ENCODE measurements around the gene PHF21A.
"Not testable (repeated sequence)": the region's sequence is repeated elsewhere in the genome, so short reads cannot be mapped to it uniquely, and the experiment has no call there.

PHF21A gene

DNA sequence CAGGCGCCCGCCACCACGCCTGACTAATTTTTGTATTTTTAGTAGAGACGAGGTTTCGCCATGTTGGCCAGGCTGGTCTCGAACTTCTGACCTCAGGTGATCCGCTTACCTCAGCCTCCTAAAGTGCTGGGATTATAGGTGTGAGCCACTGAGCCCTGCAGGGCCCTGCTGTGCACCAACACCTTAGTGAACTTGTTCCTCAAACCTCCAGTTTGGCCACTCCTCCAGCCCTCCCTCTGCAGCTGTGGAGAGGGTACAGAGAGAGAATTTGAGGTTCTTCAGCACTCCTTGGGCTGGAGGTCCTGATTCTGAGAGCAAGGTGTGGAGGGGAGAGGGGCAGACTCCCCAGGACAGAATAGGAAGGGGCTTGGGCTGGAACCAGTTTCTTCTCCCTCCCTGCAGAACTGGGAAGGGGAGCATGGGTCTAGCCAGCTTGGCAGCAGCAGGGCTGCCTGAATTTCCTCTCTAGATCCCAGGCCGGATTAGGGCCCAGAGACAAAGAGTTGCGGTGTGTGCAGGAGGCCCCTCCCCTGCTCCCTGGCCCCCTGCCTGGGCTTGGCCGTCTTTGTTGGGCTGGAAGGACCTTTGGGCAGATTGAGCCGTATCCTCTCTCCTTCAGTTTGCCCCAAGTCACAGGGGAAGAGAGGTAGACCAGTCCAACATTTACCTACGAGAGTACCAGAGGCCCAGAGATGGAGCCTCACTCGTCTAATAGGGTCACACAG, 201.3 kb downstream of the PHF21A start:
- DNase-seq = no peak

DNA sequence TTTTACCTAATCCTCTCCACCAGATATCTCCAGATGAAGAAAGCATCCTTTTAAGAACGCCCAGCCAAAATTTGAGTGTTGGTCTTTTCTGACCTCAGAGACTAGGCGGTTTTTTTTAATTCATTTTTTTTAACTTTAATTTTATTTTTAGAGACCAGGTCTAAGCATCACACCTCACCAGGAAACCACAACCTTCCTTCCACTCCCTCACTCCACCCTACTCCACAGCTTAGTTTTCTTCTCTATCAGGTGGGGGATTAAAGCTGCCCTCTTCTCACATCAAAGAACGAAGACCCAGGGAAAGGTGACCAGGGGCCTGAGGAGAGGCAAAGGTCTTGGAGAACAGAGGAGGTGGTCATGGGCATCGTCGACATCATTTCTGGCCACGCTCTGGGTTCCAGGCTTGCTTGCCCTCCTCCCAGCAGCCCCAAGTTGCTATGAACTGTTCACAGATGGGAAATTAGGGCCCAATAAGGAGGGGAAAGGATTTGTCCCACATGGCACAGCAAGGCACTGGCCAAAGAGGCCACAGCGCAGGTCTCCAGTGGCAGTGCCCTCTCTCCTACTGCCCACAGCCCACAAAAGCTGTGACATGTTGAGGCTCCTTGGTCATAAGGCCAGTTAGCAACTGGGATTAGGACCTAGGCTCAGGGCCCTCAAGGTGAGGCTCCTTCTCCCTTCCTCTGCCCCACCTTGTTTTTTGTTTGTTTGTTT, 202.1 kb downstream of the PHF21A start:
- no peak for DNase-seq

DNA sequence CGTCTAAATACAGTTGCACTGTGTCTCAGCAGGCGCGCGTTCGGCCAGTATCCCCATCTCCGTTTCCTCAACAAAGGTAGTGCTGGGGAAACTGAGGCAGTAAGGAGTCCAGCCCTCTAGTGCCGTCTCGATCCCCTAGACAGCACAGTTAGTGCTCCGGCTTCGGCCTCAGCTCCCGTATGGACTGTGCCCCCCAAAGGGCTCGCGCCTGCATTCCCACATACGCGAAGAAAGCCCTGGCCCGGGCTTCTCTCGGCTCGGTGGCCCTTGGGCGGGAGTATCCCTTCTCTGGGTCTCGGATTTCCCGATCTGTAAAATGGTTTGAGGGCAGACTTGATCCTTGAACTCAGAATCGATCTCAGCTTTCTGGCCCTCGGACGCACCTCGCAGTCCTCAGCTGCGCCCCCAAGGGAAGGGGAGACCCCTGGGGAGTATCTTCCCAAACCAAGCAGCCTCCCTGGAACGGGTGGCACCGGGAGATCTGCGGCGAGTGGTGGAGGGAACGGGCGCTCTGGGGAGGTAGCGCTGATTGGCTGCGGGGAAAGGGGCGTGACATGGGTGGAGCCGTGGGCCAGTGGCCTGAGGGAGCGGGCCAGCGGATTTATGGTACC, 202.8 kb downstream of the PHF21A start:
- DNase-seq = peak in 4 of 5 experiments; percentile 36 to 64 (median 50)

DNA sequence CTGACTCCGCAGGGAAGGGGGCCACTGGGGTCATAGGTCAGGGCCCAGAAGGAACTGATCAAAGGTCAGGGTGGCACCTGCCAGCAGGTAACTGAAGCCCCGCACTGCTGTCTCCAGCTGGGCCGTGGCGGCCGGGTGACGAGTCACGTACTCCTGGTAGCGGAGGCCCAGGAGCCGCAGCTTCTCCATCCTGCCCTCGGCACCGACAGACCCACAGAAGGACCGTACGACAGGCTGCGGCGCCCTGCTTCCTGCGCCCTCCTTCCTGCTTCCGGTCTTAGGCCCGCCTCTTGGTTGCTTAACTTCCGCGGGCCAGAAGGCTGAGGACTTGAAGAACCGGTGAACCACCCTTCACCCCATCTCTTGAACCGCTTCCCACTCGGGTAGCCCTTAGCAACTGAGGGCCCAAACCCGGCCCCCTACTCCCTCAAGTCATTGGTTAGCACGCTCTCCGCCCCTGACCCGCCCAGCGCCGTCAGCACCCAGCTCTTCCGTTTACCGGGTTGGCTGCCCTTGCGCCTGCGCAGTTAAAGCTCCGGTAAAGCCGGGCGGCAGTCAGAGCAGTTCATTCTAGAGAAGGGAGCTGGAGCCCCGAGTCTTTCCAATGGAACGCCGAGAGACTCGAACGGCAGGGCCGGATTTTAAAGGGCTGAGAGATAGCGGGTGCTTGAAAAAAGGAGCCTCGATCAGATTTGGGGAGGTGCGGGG, 203.5 kb downstream of the PHF21A start, which contains the start of gene PEX16:
TSS of gene PEX16 (minus strand) at position 255 of the 708 bp plus-strand sequence. CDS start at position 189, 66 bp downstream.
- peak; percentile 85 to 99 (median 96) for DNase-seq

DNA sequence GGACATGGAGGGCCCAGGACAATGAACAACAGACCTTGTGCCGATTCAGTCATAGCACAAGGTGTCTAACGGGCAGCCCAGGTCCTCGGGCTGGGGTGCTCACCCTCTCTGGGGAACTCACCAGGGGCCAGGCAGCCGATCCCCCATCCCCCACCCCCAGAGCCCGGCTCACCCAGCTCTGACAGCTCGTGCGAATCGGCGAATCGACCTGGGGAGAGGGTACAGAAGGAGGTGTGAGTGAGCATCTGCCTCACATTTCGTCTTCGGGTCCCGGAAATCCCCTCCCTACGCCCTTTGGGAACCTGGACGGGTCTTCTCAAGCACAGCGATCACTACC, 204.0 kb downstream of the PHF21A start:
- peak in 2 of 5 experiments; percentile 14 to 49 for DNase-seq

DNA sequence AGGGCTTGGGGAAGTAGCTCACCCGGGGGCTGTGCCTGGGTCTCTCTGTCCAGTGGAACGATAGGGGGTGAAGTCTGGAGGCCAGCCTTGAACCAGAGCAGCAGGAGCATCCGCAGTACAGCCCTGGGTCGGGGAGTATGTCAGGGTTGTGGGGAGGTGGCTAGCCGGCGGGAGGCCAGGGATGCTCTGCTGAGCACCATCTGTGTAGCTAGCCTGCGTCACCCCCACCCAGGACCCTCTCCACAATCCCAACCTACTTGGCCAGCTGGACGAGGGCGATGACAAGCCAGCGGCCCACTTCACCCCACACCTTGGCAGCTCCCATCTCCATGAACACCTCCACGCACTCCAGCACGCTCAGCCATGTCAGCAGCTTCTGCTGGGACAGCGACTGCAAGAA, 205.8 kb downstream of the PHF21A start:
- no peak for DNase-seq

DNA sequence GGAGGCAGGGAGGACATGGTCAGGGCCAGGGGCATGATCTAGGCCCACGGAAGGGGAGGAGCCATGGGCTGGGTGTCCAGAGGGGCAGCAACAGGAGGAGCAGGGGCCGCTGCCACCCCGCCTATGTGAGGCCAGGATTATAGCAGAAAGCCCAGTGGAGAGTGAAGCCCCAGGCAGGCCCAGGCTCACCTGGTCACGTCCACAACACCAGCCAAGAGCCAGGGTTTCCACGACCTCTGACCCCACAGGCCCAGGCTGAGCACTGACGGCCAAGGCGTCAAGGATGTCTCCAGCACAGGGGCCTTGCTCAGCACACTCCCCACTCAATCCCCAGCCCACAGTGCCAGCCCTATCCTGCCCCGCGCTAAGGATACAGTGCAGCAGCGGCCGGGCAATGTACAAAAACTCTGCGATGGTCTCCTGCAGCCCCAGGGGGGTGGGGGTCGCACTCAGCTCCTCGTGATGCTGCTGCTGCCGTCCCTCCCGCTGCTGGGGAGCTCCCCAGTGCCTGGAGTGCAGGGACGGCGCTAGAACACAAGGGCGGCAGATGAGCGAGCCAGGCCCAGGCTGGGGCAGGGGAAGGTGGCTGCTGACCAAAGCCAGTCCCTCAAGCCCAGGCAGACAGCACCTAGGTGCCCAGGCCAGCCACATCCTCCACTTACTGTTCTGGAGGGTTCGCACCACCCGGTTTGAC, 207.2 kb downstream of the PHF21A start:
- DNase-seq = no peak

DNA sequence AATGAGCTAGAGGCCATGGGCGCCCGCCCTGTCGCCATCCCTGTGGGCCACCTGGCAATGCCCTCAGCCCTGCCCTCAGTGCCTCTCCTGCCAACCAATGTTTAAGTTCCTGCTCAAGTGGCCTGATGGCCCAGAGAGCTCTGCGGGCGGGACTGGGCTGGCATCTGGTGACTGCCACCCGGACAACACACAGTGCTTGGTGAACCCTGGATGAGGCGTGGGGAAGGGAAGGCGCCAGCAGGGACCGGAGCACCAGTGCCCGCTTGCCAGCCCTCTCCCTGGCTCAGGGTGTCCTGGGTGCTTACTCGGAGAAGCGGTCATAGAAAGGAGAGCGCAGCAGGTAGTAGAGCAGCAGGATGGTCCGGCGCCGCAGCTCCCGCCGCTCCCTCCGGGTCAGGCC, 207.7 kb downstream of the PHF21A start:
- no peak for DNase-seq

DNA sequence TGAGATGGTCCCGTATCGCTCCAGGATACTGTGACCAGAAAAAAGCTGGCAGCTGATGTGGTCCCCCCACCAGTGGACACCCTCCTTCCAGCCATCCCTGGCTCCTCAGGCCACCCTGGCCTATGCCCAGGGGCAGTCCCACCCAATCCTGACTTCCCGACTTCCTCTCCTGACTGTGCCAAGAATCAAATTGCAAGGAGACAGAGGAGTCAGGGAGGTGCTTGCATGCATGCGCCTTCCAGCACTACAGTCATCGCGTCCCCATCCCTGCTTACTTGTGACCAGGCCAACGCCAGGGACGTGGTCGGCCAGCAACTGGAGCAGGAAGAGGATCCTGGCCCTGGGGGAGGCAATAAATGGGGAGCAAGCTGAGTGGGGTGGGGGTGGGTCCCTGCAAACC, 210.6 kb downstream of the PHF21A start:
- DNase-seq = no peak

DNA sequence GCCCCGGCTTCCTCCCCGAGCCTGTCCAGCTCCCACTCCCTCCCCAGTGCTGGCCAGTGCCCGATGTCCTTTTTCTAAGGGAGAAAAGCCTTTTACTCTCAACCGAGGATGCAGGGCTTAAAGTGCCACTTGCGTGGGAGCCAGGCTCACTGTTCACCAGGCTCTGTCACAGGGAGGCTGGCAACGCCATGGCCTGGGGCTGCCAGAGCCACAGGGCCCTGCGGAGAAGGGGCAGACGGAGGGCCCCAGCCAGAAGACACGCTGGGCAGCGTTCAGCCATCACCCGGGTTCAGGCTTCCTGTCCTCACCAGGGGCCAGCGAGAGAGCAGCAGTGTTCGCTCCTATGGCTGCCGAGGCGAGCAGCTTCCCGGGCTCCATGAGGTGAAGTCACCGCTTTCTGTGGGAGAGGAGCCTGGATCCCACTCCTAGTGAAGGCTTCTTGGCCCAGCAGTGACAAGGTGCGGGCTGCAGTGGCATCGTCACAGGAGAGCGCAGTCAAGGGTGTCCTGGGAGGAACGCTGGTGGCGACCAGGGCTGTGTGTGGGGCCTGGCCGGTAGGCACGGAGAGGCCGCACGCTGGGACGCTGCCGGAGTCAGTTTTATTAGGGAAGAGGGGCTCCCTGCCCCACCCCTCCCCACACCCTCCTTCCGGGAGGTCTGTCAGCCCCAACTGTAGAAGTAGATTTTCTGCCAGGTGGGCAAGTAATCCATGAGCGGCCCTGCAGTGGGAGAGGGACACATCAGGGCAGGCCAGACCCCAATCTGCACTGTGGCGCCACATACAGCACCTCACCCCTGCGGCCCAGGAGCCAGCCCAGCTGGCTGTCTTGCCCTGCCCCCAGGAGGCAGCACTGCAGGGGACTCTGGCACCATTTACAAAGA, 211.4 kb downstream of the PHF21A start:
- no peak for DNase-seq

DNA sequence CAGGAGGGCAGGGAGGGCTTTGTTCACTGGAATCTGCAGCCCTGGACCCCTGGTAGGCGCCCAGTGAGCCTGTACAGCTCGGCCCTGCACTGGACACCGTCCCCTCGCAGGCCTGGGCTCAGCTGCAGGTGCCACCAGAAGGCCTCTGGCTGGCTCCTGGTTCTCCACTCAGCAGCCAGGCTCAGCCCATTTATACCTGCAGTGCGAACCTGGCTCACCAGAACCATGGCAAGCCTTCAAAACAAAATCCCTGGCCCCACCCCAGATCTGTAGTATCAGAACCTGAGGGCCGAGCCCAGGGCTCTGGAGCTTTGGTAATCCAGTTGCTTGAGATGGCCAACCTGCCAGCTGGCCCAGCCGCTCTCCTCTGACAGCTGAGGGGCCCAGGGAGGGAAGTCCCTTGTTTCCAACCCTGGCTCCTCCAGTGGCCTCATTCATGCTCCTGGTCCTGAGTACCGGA, 213.3 kb downstream of the PHF21A start:
- DNase-seq = no peak

DNA sequence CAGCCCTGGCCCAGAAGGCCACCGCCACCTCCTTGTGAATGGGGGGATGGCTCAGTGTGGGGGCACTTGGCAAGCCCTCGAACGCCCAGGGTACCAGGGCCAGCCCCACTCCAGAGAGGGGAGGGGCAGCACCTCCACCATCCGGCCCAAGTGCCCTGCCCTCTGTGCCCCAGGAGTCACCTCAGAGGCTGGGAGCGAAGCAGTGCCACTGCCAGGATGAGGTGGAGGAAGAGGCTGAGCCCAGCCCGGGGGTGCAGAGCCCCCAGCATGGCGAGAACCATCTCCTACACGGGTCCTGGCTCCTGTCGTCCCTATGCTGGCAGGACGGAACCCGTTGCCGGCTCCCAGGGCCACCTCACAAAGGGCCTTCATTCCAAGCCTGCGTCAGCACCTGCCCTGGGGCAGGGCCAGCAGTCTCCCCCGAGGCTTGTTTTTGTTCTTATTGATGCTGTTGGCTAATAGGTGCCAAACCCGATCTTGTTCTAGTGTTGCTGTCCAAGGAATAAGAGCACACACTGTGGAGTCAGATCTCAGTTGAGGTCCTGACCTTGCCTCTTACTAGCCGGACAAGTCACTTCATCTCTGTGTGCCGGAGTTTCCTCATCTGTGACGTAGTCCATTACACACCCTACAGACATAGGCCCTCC, 214.2 kb downstream of the PHF21A start, which contains the start of gene FREY1:
TSS of gene FREY1 (minus strand) at position 307 of the 647 bp plus-strand sequence. CDS start at position 281, 26 bp downstream.
- no peak for DNase-seq

DNA sequence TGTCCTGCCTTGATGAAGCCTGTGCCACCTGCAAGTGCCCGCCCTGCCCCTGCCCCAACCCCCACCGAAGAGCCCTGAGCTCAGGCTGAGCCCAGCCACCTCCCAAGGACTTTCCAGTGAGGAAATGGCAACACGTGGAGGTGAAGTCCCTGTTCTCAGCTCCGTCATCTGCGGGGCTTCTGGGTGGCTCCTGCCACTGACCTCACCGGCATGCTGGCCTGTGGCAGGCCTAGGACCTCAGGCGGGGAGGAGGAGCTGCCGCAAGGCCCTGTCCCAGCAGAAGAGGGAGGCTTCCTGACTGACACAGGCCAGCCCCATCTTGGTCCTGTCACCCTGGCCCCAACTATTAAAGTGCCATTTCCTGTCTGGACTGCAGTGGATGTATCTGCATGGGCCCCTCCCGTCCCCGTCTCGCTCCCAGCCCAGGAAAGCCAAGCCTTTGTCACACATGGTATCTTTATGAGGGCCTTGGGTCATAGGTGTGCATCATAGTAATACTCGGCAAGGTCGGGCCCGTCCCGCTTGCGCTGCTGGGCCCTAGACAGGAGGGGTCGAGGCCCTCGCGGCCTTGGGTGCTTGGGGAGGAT, 215.1 kb downstream of the PHF21A start:
- DNase-seq = no peak

DNA sequence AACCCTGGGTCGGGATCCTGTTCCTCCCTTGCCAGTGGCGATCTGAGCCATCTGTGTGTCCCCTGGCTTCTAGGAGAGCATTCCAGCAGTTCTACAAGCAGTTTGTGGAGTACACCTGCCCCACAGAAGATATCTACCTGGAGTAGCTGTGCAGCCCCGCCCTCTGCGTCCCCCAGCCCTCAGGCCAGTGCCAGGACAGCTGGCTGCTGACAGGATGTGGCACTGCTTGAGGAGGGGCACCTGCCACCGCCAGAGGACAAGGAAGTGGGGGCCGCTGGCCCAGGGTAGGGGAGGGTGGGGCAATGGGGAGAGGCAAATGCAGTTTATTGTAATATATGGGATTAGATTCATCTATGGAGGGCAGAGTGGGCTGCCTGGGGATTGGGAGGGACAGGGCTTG, 215.7 kb downstream of the PHF21A start:
- DNase-seq = not testable (repeated sequence)

DNA sequence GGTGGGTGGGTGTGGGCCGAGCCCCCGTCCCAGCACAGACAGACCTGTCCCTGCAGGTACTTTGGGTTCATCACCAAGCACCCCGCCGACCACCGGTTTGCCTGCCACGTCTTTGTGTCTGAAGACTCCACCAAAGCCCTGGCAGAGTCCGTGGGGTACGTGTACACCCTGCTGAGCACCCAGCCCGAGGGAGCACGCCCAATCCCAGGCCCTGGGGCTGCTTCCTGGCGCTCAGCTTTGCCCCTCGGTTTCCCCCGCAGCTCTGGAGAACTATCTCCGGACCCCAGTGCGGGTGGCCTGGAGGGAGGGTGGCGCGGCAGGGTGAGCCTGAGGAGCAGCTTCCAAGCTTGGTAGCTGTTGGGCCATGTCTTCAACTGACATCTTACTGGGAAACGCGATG, 216.2 kb downstream of the PHF21A start:
- DNase-seq = no peak

DNA sequence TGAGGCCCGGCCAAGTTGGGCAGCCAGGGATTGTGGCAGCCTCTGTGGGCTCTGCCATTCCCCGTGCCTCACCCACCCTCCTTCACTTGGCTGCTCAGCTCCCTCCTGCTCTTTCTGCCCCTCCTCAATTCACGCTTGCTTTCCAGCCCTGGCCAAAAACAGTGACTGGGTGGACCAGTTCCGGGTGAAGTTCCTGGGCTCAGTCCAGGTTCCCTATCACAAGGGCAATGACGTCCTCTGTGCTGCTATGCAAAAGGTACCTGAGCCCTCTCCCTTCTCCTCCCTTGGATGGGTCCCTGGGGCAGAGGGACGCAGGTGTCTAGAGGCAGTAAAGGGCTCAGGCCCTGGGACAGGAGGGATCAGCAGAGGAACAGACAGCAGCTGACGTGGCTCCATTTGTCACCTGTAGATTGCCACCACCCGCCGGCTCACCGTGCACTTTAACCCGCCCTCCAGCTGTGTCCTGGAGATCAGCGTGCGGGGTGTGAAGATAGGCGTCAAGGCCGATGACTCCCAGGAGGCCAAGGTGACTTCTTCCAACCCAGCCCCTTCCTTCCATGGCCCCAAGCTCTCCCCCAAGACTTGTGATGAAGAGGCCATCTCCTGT, 216.8 kb downstream of the PHF21A start:
- no peak for DNase-seq

DNA sequence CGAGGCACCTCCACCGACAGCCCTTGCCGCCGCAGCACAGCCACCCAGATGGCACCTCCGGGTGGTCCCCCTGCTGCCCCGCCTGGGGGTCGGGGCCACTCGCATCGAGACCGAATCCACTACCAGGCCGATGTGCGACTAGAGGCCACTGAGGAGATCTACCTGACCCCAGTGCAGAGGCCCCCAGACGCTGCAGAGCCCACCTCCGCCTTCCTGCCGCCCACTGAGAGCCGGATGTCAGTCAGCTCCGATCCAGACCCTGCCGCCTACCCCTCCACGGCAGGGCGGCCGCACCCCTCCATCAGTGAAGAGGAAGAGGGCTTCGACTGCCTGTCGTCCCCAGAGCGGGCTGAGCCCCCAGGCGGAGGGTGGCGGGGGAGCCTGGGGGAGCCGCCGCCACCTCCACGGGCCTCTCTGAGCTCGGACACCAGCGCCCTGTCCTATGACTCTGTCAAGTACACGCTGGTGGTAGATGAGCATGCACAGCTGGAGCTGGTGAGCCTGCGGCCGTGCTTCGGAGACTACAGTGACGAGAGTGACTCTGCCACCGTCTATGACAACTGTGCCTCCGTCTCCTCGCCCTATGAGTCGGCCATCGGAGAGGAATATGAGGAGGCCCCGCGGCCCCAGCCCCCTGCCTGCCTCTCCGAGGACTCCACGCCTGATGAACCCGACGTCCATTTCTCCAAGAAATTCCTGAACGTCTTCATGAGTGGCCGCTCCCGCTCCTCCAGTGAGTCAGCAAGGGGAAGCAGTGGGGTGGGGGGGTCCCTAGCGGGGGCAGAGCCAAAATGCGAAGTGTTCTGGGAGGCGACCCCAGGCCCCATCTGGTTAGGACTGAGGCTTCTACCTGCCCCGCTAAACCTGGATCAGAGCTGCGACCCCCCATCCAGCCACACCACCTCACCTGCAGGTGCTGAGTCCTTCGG, 218.5 kb downstream of the PHF21A start:
- DNase-seq = no peak

DNA sequence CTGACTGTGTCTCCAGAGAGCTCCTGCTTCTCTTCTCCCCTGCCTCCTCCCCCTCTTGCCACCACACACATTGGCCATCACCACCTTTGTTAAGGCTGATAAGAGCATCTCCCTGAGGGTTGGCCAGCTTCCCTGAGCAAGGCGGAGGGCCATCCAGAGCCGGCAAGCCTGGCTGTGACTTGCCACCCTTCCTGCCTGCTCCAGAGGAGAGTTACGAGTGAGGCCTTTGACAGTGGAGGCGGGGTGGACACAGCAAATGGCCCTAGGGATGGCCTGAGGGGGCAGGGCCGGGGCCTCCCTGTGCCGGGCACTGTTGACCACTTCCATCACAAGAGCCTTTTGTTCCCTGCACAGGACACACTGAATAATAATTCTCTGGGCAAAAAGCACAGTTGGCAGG, 219.6 kb downstream of the PHF21A start:
- DNase-seq = no peak

Data from T-helper 2 cell (primary cell).